SK-MEL-5 (cell line): ENCODE data around the gene NGB. TPM values are rescaled to one million over a fixed set of nuclear protein-coding genes. Genes with fewer than 3 reads are reported as not detected.
"Not testable (repeated sequence)": the region's sequence is repeated elsewhere in the genome, so short reads cannot be mapped to it uniquely, and the experiment has no call there.

Experiments used
- DNase-seq: peaks from one replicate; pipeline ENCODE4 v3.0.0-alpha.2; 2016; ENCODE audit warnings: low read depth, low spot score
- in situ Hi-C: cut with HindIII; loops from 2 replicates; pipeline ENCODE4 v1.10.0; 2016; ENCODE audit warnings: low sequenced_read_pairs, high pct_unique_total_duplicates, low pct_unique_long_range_greater_than_20kb
- polyA plus RNA-seq, 2 experiments: library from polyadenylated mRNA; depleted of rRNA; stranded (reverse); fragments of >200 nt; gene quantifications; 2 replicates each; pipeline ENCODE4 v1.2.3, GENCODE V29; 2015
- total RNA-seq: library from RNA; depleted of rRNA; stranded (reverse); fragments of >200 nt; shearing (Covaris generic); gene quantifications from 2 replicates; pipeline ENCODE4 v1.2.3, GENCODE V29; 2014; rRNA removed

The NGB gene
- total RNA-seq = not detected in 2 replicates
- polyA plus RNA-seq (2015; cell fraction: cytosol; rRNA removed) = 0.11 TPM in 1 of 2 replicates, not detected in the other
- polyA plus RNA-seq (2015; cell fraction: nucleus; rRNA removed) = not detected in 2 replicates

GRCh38 chr14:77271113-77271710, at the start of gene NGB:
TSS of gene NGB (minus strand) at chr14:77271206. CDS start at chr14:77270937, 269 bp downstream.
- in situ Hi-C loops = no loop called here
- no peak for DNase-seq

GRCh38 chr14:77320238-77320935, 49.4 kb upstream of the NGB start, which contains the start of gene POMT2:
TSS of gene POMT2 (minus strand) at chr14:77320883. CDS start at chr14:77320681, 202 bp downstream.
- peak; percentile 90 for DNase-seq
- in situ Hi-C loops = no loop called here

GRCh38 chr14:77319422-77319821, 48.4 kb upstream of the NGB start:
- no peak for DNase-seq
- in situ Hi-C loops = no loop called here

- DNase-seq, in situ Hi-C loops: not testable (repeated sequence)
Observed at GRCh38 chr14:77318756-77319155, 47.8 kb upstream of the NGB start.

GRCh38 chr14:77318006-77318553, 47.1 kb upstream of the NGB start:
- in situ Hi-C loops = no loop called here

GRCh38 chr14:77316872-77317301, 45.9 kb upstream of the NGB start:
- in situ Hi-C loops = no loop called here
- no peak for DNase-seq

More at GRCh38 chr14:77318006-77318553, 47.1 kb upstream of the NGB start:
- DNase-seq = peak; percentile 87

- in situ Hi-C loops = no loop called here
- no peak for DNase-seq
Observed at GRCh38 chr14:77316195-77316505, 45.1 kb upstream of the NGB start.

GRCh38 chr14:77314539-77315457, 43.8 kb upstream of the NGB start:
- in situ Hi-C loops = no loop called here
- no peak for DNase-seq

- peak; percentile 85 for DNase-seq
- in situ Hi-C loops = no loop called here
Observed at GRCh38 chr14:77314043-77314442, 43.0 kb upstream of the NGB start.

GRCh38 chr14:77313371-77313770, 42.4 kb upstream of the NGB start:
- DNase-seq = no peak
- in situ Hi-C loops = no loop called here

- no peak for DNase-seq
- in situ Hi-C loops = no loop called here
Observed at GRCh38 chr14:77311217-77311616, 40.2 kb upstream of the NGB start.

GRCh38 chr14:77310026-77310425, 39.0 kb upstream of the NGB start:
- DNase-seq = no peak
- in situ Hi-C loops = no loop called here

GRCh38 chr14:77309131-77309530, 38.1 kb upstream of the NGB start:
- in situ Hi-C loops = no loop called here
- DNase-seq = no peak

GRCh38 chr14:77306851-77307496, 36.0 kb upstream of the NGB start:
- no peak for DNase-seq
- in situ Hi-C loops = no loop called here

GRCh38 chr14:77306416-77306815, 35.4 kb upstream of the NGB start:
- DNase-seq = peak; percentile 86
- in situ Hi-C loops = no loop called here

GRCh38 chr14:77305696-77306095, 34.7 kb upstream of the NGB start:
- DNase-seq = no peak
- in situ Hi-C loops = no loop called here

GRCh38 chr14:77303417-77304156, 32.6 kb upstream of the NGB start:
- in situ Hi-C loops = no loop called here
- DNase-seq = peak; percentile 87
